ENCODE results near the gene SMARCA4. TPM values are rescaled to one million over a fixed set of nuclear protein-coding genes. Genes with fewer than 3 reads are reported as not detected.

Gene SMARCA4
- total RNA-seq, 1 experiment from 2014 or later, result 261 TPM

GRCh38 chr19:11090264-11090996, 129.6 kb downstream of the SMARCA4 start:
- Histone ChIP-seq H3K56ac (ENCODE audit: insufficient read length, low read depth, low read length) (no peak overlapping the region), H3K79me1 (ENCODE audit: insufficient read depth, low read depth, low read length, poor library complexity, severe bottlenecking) (no peaks in the 10 kb centered on the region), H4K91ac (ENCODE audit: insufficient read length, low read depth, low read length) (no peak overlapping the region), H2BK12ac (ENCODE audit: insufficient read length, low read depth, low read length) (peak overlapping the region; percentile 30), H3K79me2 (ENCODE audit: insufficient read depth, low read length) (peaks cover 45% of the 10 kb centered on the region), H4K5ac (ENCODE audit: insufficient read length, low read depth, low read length) (no peak overlapping the region), H3K14ac (ENCODE audit: insufficient read depth, low read length) (peak overlapping the region; percentile 94), H2BK20ac (ENCODE audit: low read depth, low read length, poor library complexity, severe bottlenecking) (no peak overlapping the region), H3K4me1 (ENCODE audit: insufficient read depth, low read length) (peaks cover 7% of the 10 kb centered on the region; the same call in 1 of the 2 replicates), H3K23ac (ENCODE audit: insufficient read length, low read depth, low read length) (no peak overlapping the region), H2AK5ac (ENCODE audit: insufficient read length, low read length) (no peak overlapping the region), H4K8ac (replicated peaks; ENCODE audit: insufficient read length, low read depth, low read length) (no peak overlapping the region), H3K27me3 (ENCODE audit: insufficient read depth, low read length) (no peaks in the 10 kb centered on the region), H2AFZ (ENCODE audit: low read length) (no peak overlapping the region), H3K9ac (ENCODE audit: extremely low read depth, insufficient read length, low read length) (peak overlapping the region; percentile 94), H3K9me3 (ENCODE audit: control insufficient read depth, low read depth, low read length) (no peaks in the 10 kb centered on the region), H3K4me2 (ENCODE audit: insufficient read depth, insufficient read length, low read length) (peak overlapping the region; percentile 99), H3K18ac (ENCODE audit: insufficient read length, low read depth, low read length) (peak overlapping the region; percentile 89), H3T11ph (ENCODE audit: low read length) (no peak overlapping the region), H2BK120ac (ENCODE audit: low read depth, low read length, poor library complexity, severe bottlenecking) (no peak overlapping the region), H2BK5ac (ENCODE audit: insufficient read length, low read length) (no peak overlapping the region), H3K27ac (ENCODE audit: insufficient read length, low read depth, low read length) (peak overlapping the region; percentile 43), H3K23me2 (ENCODE audit: insufficient read length, low read depth, low read length, poor library complexity, severe bottlenecking) (peaks cover 13% of the 10 kb centered on the region), H2BK15ac (ENCODE audit: low read depth, low read length) (no peak overlapping the region), H3K4ac (ENCODE audit: low read depth, low read length) (no peak overlapping the region; the same call in 1 of the 2 replicates), H4K20me1 (ENCODE audit: control insufficient read depth, insufficient read depth, insufficient read length) (peaks cover 5% of the 10 kb centered on the region)
- DNase-seq, result peak; percentile 98
- H3K4me3 Mint-ChIP-seq, result peak overlapping the region; percentile 89 to 94
- no peaks in the 10 kb centered on the region for H3K27me3 Mint-ChIP-seq (ENCODE audit: low read depth)
- TF ChIP-seq CTCF (conservative IDR thresholded peaks at IDR 0.05), result no peak
- H3K4me1 Mint-ChIP-seq, result peaks cover 25 to 39% of the 10 kb centered on the region in 2 experiments
- H3K9me3 Mint-ChIP-seq, result 0 out of 5 replicates have a peak, but pooled peaks cover 0 to 4% of the 10 kb centered on the region in 2 experiments
- WGBS (ENCODE audit: extremely low coverage, insufficient read length, low lambda C conversion rate), result no CpG with 5 or more reads among the region's 64 CpGs
- H3K36me3 Mint-ChIP-seq (ENCODE audit: insufficient read depth in 1 of 3, low read depth in 3 of 3), result peaks cover 31 to 41% (median 38%) of the 10 kb centered on the region in 3 experiments
- peak overlapping the region; percentile 98 to 99 (median 99) for H3K27ac Mint-ChIP-seq
